ENCODE measurements around the gene MYOCD. TPM values are rescaled to one million over a fixed set of nuclear protein-coding genes. Genes with fewer than 3 reads are reported as not detected.

Gene MYOCD
- total and polyA plus RNA-seq, 8 donors = 1.4 to 61.4 (median 14.0) TPM

DNA sequence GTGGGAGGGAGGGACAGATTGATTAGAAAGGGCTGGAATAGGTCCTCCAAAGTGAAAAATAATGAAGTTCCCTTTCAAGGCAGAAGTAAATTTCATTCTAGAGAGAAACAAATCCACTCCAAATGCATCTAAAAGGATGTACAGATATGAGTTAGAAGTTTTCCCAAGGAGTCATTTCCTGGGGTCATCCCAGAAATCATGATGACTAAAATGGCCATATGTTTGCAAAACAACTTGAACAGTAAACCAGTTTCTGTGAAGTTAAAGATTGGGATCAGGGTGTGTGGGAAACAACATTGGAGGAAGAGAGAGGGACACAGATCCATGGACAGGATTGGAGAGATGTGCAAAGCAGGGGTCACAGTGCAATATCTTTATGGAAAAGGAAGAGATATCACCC, 91.1 kb downstream of the MYOCD start:
- TF ChIP-seq, protein P1, sequence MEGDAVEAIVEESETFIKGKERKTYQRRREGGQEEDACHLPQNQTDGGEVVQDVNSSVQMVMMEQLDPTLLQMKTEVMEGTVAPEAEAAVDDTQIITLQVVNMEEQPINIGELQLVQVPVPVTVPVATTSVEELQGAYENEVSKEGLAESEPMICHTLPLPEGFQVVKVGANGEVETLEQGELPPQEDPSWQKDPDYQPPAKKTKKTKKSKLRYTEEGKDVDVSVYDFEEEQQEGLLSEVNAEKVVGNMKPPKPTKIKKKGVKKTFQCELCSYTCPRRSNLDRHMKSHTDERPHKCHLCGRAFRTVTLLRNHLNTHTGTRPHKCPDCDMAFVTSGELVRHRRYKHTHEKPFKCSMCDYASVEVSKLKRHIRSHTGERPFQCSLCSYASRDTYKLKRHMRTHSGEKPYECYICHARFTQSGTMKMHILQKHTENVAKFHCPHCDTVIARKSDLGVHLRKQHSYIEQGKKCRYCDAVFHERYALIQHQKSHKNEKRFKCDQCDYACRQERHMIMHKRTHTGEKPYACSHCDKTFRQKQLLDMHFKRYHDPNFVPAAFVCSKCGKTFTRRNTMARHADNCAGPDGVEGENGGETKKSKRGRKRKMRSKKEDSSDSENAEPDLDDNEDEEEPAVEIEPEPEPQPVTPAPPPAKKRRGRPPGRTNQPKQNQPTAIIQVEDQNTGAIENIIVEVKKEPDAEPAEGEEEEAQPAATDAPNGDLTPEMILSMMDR (IDR thresholded peaks at IDR 0.05) = no peak
- TF ChIP-seq POLR2AphosphoS5 (IDR thresholded peaks at IDR 0.05) (no peak), EP300 (IDR thresholded peaks at IDR 0.05) (no peak), POLR2A (IDR thresholded peaks at IDR 0.05) (no peak)
- intact Hi-C loops (cut with DNase I; ENCODE audit: low total_unique reads) = no loop called here
- H3K9me3 ChIP-seq = no peaks in the 10 kb centered on the region
- H3K4me1 ChIP-seq = no peaks in the 10 kb centered on the region
- DNase-seq = no peak
- H3K27ac ChIP-seq = no peak overlapping the region
- H3K4me3 ChIP-seq = no peak overlapping the region
- peaks cover 0 to 41% (median 14%) of the 10 kb centered on the region in 4 donors for H3K36me3 ChIP-seq
- H3K27me3 ChIP-seq = no peaks in the 10 kb centered on the region

DNA sequence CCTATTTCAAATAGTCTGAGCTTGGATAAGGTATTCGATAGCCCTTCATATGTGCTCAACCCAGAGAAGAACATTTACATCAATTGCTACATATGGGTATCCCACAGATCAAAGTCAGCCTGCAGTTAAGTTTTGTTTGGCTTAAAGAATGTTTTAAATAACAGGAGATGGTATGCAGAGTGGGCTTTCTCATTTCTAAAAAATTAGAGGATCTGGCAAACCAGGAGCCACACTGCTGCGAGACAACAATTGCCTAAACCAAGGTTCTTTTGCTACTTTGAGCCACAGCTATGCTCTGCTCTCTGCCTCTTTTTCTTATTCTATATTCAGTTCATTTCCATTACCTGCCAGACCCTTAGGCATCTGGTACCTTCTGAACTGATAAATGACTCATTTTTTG, 93.4 kb downstream of the MYOCD start:
- no peaks in the 10 kb centered on the region for H3K27me3 ChIP-seq
- no peak for TF ChIP-seq EP300 (IDR thresholded peaks at IDR 0.05)
- TF ChIP-seq POLR2A (IDR thresholded peaks at IDR 0.05) = no peak
- TF ChIP-seq POLR2AphosphoS5 (IDR thresholded peaks at IDR 0.05) = no peak
- TF ChIP-seq, protein P1 (IDR thresholded peaks at IDR 0.05) = no peak
- 45 to 95% (median 65%) methylated on average over 2 of the region's 2 CpGs for WGBS, 5 donors
- no peaks in the 10 kb centered on the region for H3K4me1 ChIP-seq
- H3K4me3 ChIP-seq = no peak overlapping the region
- intact Hi-C loops (cut with DNase I; ENCODE audit: low total_unique reads) = no loop called here
- no peak for DNase-seq
- no peak overlapping the region for H3K27ac ChIP-seq
- no peaks in the 10 kb centered on the region for H3K9me3 ChIP-seq
- peaks cover 0 to 32% (median 15%) of the 10 kb centered on the region in 4 donors for H3K36me3 ChIP-seq

DNA sequence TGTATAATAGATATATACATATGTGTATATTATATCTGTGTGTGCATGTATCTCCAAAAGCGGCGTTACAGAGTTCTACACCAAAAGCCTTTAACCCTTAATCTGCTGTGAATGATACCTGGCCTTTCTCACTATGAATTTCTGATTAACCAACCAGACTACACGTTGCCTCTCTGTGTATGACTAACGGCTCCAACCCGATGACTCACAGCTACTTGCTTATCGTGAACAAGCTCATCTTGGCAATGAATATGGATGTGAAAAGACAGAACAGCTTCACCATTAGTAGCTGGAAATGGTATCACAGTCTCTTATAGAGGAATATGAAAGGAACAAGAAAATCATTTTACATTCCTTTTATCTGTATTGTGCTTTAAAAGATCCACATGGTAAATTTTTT, 99.9 kb downstream of the MYOCD start:
- Histone ChIP-seq H3K27me3 (no peaks in the 10 kb centered on the region), H3K36me3 (peaks cover 0 to 20% (median 5%) of the 10 kb centered on the region in 4 donors), H3K9me3 (no peaks in the 10 kb centered on the region), H3K27ac (no peak overlapping the region), H3K4me3 (no peak overlapping the region), H3K4me1 (no peaks in the 10 kb centered on the region)
- WGBS, 5 donors = 28 to 47% (median 39%) methylated on average over 6 of the region's 6 CpGs
- DNase-seq = peak; percentile 37 to 38
- TF ChIP-seq POLR2A (IDR thresholded peaks at IDR 0.05) = no peak
- no peak for TF ChIP-seq POLR2AphosphoS5 (IDR thresholded peaks at IDR 0.05)
- TF ChIP-seq, protein P1 (IDR thresholded peaks at IDR 0.05) = no peak
- no peak for TF ChIP-seq EP300 (IDR thresholded peaks at IDR 0.05)
- intact Hi-C loops (cut with DNase I; ENCODE audit: low total_unique reads) = no loop called here

- DNase-seq = peak in 1 of 2 donors; percentile 8
- intact Hi-C loops (cut with DNase I; ENCODE audit: low total_unique reads) = no loop called here
- Histone ChIP-seq H3K9me3 (no peaks in the 10 kb centered on the region), H3K36me3 (peaks cover 0 to 6% (median 0%) of the 10 kb centered on the region in 4 donors), H3K4me3 (no peak overlapping the region), H3K27me3 (no peaks in the 10 kb centered on the region), H3K4me1 (no peaks in the 10 kb centered on the region), H3K27ac (no peak overlapping the region)
- WGBS, 5 donors = 51 to 79% (median 73%) methylated on average over 4 of the region's 4 CpGs
- TF ChIP-seq POLR2AphosphoS5 (IDR thresholded peaks at IDR 0.05) (peak in 1 of 3 donors; percentile 13), POLR2A (IDR thresholded peaks at IDR 0.05) (no peak)
- TF ChIP-seq, protein P1 (IDR thresholded peaks at IDR 0.05) = no peak
These were observed 102.6 kb downstream of the MYOCD start for GRCh38 chr17:12768255-12768654.

All from stomach (tissue), 9 donors.